Measurements from ENCODE around the gene SERP2.

- TF ChIP-seq CTCF (IDR thresholded peaks at IDR 0.05) (no peak), POLR2A (IDR thresholded peaks at IDR 0.05) (no peak), POLR2AphosphoS5 (IDR thresholded peaks at IDR 0.05) (no peak), EP300 (IDR thresholded peaks at IDR 0.05) (no peak)
Observed at GRCh38 chr13:44331446-44331845, 42.2 kb upstream of the SERP2 start.
